Activated naive CD4-positive, alpha-beta T cell treated with anti-CD3 and anti-CD28 coated beads, Interleukin-2, amount 50 U/mL, for 72 hours (primary cell): ENCODE data around the gene MROH7. TPM values are rescaled to one million over a fixed set of nuclear protein-coding genes. Genes with fewer than 3 reads are reported as not detected.

Source experiments
- total RNA-seq, 2 donors: library from RNA; stranded (reverse); gene quantifications; one replicate each; pipeline ENCODE4 v1.2.3, GENCODE V29; 2022

MROH7 gene
- total RNA-seq, 2 donors from 2014 or later: 0.11 to 0.53 TPM

Other genes with a start within 250 kb of the MROH7 start
- gene SSBP3, start 235.4 kb upstream of the MROH7 start, total RNA-seq: 10 to 100 TPM; 66.1 to 80.4 TPM
- gene ACOT11, start 93.6 kb upstream of the MROH7 start, total RNA-seq: 1 to 10 TPM; 1.0 to 4.5 TPM
- not detected for gene FAM151A, start 18.3 kb upstream of the MROH7 start, total RNA-seq
- gene TTC4, start 74.1 kb downstream of the MROH7 start, total RNA-seq: 10 to 100 TPM; 18.7 to 25.9 TPM
- 1 to 10 TPM; 5.1 to 6.7 TPM for gene PARS2, start 122.7 kb downstream of the MROH7 start, total RNA-seq
- 1 to 10 TPM; 1.4 to 9.6 TPM for gene TTC22, start 159.5 kb downstream of the MROH7 start, total RNA-seq
- 10 to 100 TPM; 28.4 to 94.6 TPM for gene DHCR24, start 245.4 kb downstream of the MROH7 start, total RNA-seq